PC-3 (cell line): Measurements from ENCODE around the gene TLR5. TPM values are rescaled to one million over a fixed set of nuclear protein-coding genes. Genes with fewer than 3 reads are reported as not detected.

Source experiments
- ATAC-seq: fragments of 200-7000 bp; cut with Tn5 transposase; 2 replicates; pipeline ENCODE4 v1.9.1; 2020; ENCODE audit warnings: mild to moderate bottlenecking, moderate library complexity
- BruUV-seq: library from RNA; stranded (reverse); fragments of 400-500 nt; replicated peaks from 2 replicates; lab custom pipeline; 2021; lab: Mats Ljungman, UMichigan
- CTCF ChIA-PET: fragments of 300-600 bp; sonication (Branson Sonifier 250); formaldehyde crosslinking; loops from one replicate; lab custom pipeline; 2022; ENCODE audit warnings: antibody characterized with exemption; lab: Charles Lee
- POLR2A ChIA-PET: fragments of 300-600 bp; sonication (Branson Sonifier 250); formaldehyde crosslinking; loops from one replicate; lab custom pipeline; 2022; ENCODE audit warnings: antibody characterized with exemption; ENCODE audit not compliant: unreplicated experiment; lab: Charles Lee
- DNase-seq: peaks from one replicate; pipeline ENCODE4 v3.0.0-alpha.2; 2015
- H2AFZ ChIP-seq: fragments of 300-600 bp; sonication (generic); 2 replicates; pipeline ENCODE4 v1.6.0; 2016; ENCODE audit warnings: antibody characterized with exemption, low read length
- H3F3A ChIP-seq: fragments of 300-600 bp; sonication (generic); one replicate; pipeline ENCODE4 v1.6.0; 2017; ENCODE audit warnings: antibody characterized with exemption, low read length, control low read depth, mild to moderate bottlenecking; ENCODE audit not compliant: unreplicated experiment
- H3K27ac ChIP-seq: fragments of 300-600 bp; sonication (generic); 2 replicates; pipeline ENCODE4 v1.5.1; 2016; ENCODE audit warnings: mild to moderate bottlenecking, low read length
- H3K27me3 ChIP-seq: fragments of 300-600 bp; sonication (generic); 2 replicates; pipeline ENCODE4 v1.6.1; 2016; ENCODE audit warnings: low read length, mixed read lengths
- H3K36me3 ChIP-seq: fragments of 300-600 bp; sonication (generic); 2 replicates; pipeline ENCODE4 v1.6.1; 2016; ENCODE audit warnings: low read depth, mixed run types, low read length, mixed read lengths
- H3K4me1 ChIP-seq: fragments of 300-600 bp; sonication (generic); 2 replicates; pipeline ENCODE4 v1.5.1; 2016; ENCODE audit warnings: low read length; ENCODE audit not compliant: insufficient read depth
- H3K4me2 ChIP-seq: fragments of 300-600 bp; sonication (generic); 2 replicates; pipeline ENCODE4 v1.6.0; 2016; ENCODE audit warnings: low read length
- H3K4me3 ChIP-seq: fragments of 300-600 bp; sonication (generic); 2 replicates; pipeline ENCODE4 v1.5.1; 2016; ENCODE audit warnings: mild to moderate bottlenecking, low read length, mixed read lengths
- H3K79me2 ChIP-seq: fragments of 300-600 bp; sonication (generic); 2 replicates; pipeline ENCODE4 v1.6.1; 2017; ENCODE audit warnings: low read length, mixed read lengths
- H3K9ac ChIP-seq: fragments of 300-600 bp; sonication (generic); 2 replicates; pipeline ENCODE4 v1.6.0; 2016; ENCODE audit warnings: mild to moderate bottlenecking, low read length
- H3K9me2 ChIP-seq: fragments of 300-600 bp; sonication (generic); replicated peaks from 2 replicates; pipeline ENCODE4 v1.6.1; 2016; ENCODE audit warnings: mixed run types, low read length, mixed read lengths
- H3K9me3 ChIP-seq: fragments of 300-600 bp; sonication (generic); 2 replicates; pipeline ENCODE4 v1.6.1; 2016; ENCODE audit warnings: low read length, mixed read lengths
- H4K20me1 ChIP-seq: fragments of 300-600 bp; sonication (generic); 2 replicates; pipeline ENCODE4 v1.6.1; 2016; ENCODE audit warnings: low read length, mixed read lengths
- EZH2 ChIP-seq: fragments of 300-600 bp; sonication (generic); IDR thresholded peaks from one replicate; pipeline ENCODE4 v1.6.1; 2017; ENCODE audit warnings: antibody characterized with exemption, mild to moderate bottlenecking, low read length; ENCODE audit not compliant: unreplicated experiment
- EZH2phosphoT487 ChIP-seq: fragments of 300-600 bp; sonication (generic); IDR thresholded peaks from 2 replicates; pipeline ENCODE4 v1.6.1; 2018; ENCODE audit warnings: mild to moderate bottlenecking, antibody characterized with exemption, low read length, borderline replicate concordance
- intact Hi-C: fragments of 100-400 bp; cut with micrococcal nuclease; formaldehyde crosslinking; loops from 2 replicates; pipeline ENCODE4 v1.9.0; 2023
- total RNA-seq: library from RNA; depleted of rRNA; stranded (reverse); fragments of >200 nt; gene quantifications from 2 replicates; pipeline ENCODE4 v1.2.3, GENCODE V29; 2014
- TF ChIP-seq, protein P1 (sequence below): fragments of 300-600 bp; sonication (generic); conservative IDR thresholded peaks from 2 replicates; pipeline ENCODE4 v1.5.1; 2017; ENCODE audit warnings: antibody characterized with exemption, low read depth, mild to moderate bottlenecking, low read length

Gene TLR5
- total RNA-seq, 1 experiment from 2014 or later = 1.2 TPM

DNA sequence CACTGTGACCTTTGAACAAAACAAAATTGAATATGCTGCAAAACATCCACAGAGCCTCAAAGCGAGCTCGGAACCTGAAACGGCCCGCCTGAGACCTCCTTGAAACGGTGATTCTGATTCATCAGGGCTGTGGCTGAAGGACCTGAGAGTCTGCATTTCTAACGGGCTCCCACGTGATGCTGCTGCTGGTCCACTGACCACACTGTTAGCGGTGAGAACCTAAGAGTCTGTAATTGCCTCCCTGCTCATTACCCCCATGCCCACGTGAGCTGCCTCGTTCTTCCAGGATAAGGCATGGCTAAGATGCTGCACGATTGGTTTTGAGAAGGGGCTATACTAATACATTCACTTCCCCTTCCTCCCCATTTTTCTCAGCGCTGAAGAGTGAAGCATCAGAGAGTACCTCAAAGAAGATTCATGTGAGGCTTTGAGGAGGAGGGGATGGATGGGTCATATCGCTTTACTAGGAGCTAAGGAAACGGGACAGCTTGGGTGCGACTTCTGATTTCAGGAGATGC is 9.7 kb downstream of the TLR5 start:
- no peak for TF ChIP-seq EZH2
- TF ChIP-seq, protein P1, sequence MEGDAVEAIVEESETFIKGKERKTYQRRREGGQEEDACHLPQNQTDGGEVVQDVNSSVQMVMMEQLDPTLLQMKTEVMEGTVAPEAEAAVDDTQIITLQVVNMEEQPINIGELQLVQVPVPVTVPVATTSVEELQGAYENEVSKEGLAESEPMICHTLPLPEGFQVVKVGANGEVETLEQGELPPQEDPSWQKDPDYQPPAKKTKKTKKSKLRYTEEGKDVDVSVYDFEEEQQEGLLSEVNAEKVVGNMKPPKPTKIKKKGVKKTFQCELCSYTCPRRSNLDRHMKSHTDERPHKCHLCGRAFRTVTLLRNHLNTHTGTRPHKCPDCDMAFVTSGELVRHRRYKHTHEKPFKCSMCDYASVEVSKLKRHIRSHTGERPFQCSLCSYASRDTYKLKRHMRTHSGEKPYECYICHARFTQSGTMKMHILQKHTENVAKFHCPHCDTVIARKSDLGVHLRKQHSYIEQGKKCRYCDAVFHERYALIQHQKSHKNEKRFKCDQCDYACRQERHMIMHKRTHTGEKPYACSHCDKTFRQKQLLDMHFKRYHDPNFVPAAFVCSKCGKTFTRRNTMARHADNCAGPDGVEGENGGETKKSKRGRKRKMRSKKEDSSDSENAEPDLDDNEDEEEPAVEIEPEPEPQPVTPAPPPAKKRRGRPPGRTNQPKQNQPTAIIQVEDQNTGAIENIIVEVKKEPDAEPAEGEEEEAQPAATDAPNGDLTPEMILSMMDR = no peak
- DNase-seq (no peak), ATAC-seq (peak; percentile 1)
- H3K27me3 ChIP-seq = no peaks in the 10 kb centered on the region
- no peaks in the 10 kb centered on the region for H3K36me3 ChIP-seq
- H3F3A ChIP-seq = no peaks in the 10 kb centered on the region
- intact Hi-C loops = loop anchor here (1.0 to 2.0 kb wide), 3 partner anchors 112 to 551 kb away; no protein-coding TSS in a partner anchor
- H3K27ac ChIP-seq = peak overlapping the region; percentile 84
- POLR2A ChIA-PET = interaction anchor here (0.7 kb wide), 1 partner anchor 1146 kb away, joined by 3 read pairs; no protein-coding TSS in a partner anchor
- no TSS peak for BruUV-seq
- H3K4me2 ChIP-seq = peak overlapping the region; percentile 90
- H3K9ac ChIP-seq = no peak overlapping the region
- CTCF ChIA-PET = interaction anchor here (0.6 to 1.6 kb wide), 20 partner anchors 9 to 550 kb away, joined by 3 to 38 read pairs (median 4); partner anchors contain the start of genes FAM177B, SUSD4 and TLR5
- peak overlapping the region; percentile 81 for H2AFZ ChIP-seq
- H3K79me2 ChIP-seq = no peaks in the 10 kb centered on the region
- H4K20me1 ChIP-seq = no peaks in the 10 kb centered on the region
- H3K9me2 ChIP-seq = no peaks in the 10 kb centered on the region
- H3K9me3 ChIP-seq = no peaks in the 10 kb centered on the region
- H3K4me1 ChIP-seq = peaks cover 33% of the 10 kb centered on the region
- H3K4me3 ChIP-seq = peak overlapping the region; percentile 62; the same call in 1 of the 2 replicates

DNA sequence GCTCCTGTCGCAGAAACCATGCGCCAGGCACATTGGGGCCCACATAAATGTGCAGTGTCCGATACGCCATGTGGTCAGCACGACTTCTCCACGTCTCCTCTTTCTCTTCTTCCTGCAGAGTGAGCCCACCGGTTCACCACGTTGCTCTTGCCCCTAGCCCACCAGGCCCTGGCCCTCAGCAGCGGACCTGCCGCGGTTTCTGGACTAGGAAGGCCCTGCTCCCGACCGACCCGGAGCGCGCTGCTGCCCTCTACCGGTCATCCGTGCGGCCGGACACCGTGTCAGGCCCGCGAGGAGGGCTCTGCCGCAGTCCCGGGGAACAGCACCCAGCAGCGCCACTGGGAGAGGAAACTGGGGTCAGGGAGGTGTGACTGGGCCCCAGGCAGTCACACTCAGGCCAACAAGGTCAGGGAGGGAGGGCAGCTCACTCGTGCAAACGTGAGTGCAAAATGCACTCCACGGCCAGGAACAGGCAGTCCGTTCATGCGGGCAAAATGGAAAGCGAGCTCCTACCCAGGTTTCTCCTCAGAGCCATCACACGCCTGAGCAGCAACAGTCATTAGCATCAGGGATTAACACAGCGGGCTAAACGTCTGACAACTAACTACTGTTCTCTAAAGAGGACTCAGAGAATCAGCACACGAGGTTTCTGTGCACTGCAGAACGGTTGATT is 13.7 kb downstream of the TLR5 start:
- TF ChIP-seq, protein P1 = peak; percentile 26; the same call in 1 of the 2 replicates
- TF ChIP-seq EZH2phosphoT487 = no peak
- H4K20me1 ChIP-seq = no peaks in the 10 kb centered on the region
- H3K27me3 ChIP-seq = no peaks in the 10 kb centered on the region
- CTCF ChIA-PET = no interaction called here
- peaks cover 14% of the 10 kb centered on the region for H3K4me1 ChIP-seq
- no peaks in the 10 kb centered on the region for H3K79me2 ChIP-seq
- no peak for ATAC-seq
- H3K36me3 ChIP-seq = no peaks in the 10 kb centered on the region
- H3K4me3 ChIP-seq = no peak overlapping the region
- no peaks in the 10 kb centered on the region for H3F3A ChIP-seq
- H3K9me2 ChIP-seq = no peaks in the 10 kb centered on the region
- no peaks in the 10 kb centered on the region for H3K9me3 ChIP-seq
- no peak overlapping the region for H3K4me2 ChIP-seq
- H3K27ac ChIP-seq = no peak overlapping the region
- no peak for DNase-seq
- BruUV-seq = no TSS peak
- POLR2A ChIA-PET = no interaction called here
- H3K9ac ChIP-seq = no peak overlapping the region
- intact Hi-C loops = no loop called here
- H2AFZ ChIP-seq = no peak overlapping the region

DNA sequence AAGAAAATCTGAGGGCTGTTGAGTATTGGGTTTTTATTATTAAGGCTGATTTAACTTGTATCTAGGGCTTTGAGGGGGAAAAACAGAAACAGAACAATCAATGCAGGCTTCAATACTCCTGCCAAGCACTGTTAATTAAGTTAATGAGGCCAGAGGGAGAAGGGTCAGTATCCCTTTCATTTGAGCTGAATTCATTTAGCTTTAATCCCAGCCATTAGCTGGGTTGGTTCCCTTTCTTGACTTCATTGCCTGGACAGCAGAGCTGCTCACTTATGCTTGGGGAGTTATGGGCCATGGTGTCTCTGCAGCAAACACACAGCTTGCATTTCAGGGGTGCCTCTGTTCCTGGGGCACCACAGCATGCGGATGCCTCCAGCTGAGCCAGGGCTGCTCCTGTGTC is 16.3 kb downstream of the TLR5 start:
- no peak overlapping the region for H3K9ac ChIP-seq
- no TSS peak for BruUV-seq

More for the DNA sequence above, 16.3 kb downstream of the TLR5 start:
- CTCF ChIA-PET = no interaction called here
- no peak overlapping the region for H3K4me2 ChIP-seq
- H4K20me1 ChIP-seq = no peaks in the 10 kb centered on the region
- H3K9me2 ChIP-seq = no peaks in the 10 kb centered on the region
- H3K27ac ChIP-seq = no peak overlapping the region
- no peaks in the 10 kb centered on the region for H3K79me2 ChIP-seq
- H3F3A ChIP-seq = no peaks in the 10 kb centered on the region
- no peak overlapping the region for H3K4me3 ChIP-seq
- H3K36me3 ChIP-seq = no peaks in the 10 kb centered on the region
- ATAC-seq (no peak), DNase-seq (no peak)
- H3K9me3 ChIP-seq = no peaks in the 10 kb centered on the region
- H2AFZ ChIP-seq = no peak overlapping the region
- no peaks in the 10 kb centered on the region for H3K27me3 ChIP-seq
- intact Hi-C loops = no loop called here
- peaks cover 13% of the 10 kb centered on the region for H3K4me1 ChIP-seq
- no peak for TF ChIP-seq EZH2
- no peak for TF ChIP-seq EZH2phosphoT487
- TF ChIP-seq, protein P1 = no peak
- POLR2A ChIA-PET = no interaction called here
